Activated CD4-positive, alpha-beta T cell treated with anti-CD3 and anti-CD28 coated beads, Interleukin-2, amount 10 ng/mL, durations not matched to agents 24 days and 14 days (primary cell): ENCODE measurements around the gene COL20A1. TPM values are rescaled to one million over a fixed set of nuclear protein-coding genes. Genes with fewer than 3 reads are reported as not detected.
"Not testable (repeated sequence)": the region's sequence is repeated elsewhere in the genome, so short reads cannot be mapped to it uniquely, and the experiment has no call there.

Experiments used
- DNase-seq: peaks from one replicate; pipeline ENCODE4 v3.0.0; 2022
- H3K27ac Mint-ChIP-seq: one replicate; pipeline ENCODE4 v1.8.0; 2022; ENCODE audit warnings: mild to moderate bottlenecking, mixed read lengths
- H3K27me3 Mint-ChIP-seq: one replicate; pipeline ENCODE4 v1.8.0; 2022; ENCODE audit warnings: mixed read lengths
- H3K36me3 Mint-ChIP-seq: one replicate; pipeline ENCODE4 v1.8.0; 2022; ENCODE audit warnings: low read depth, mild to moderate bottlenecking, mixed read lengths
- H3K4me1 Mint-ChIP-seq: one replicate; pipeline ENCODE4 v1.8.0; 2021; ENCODE audit warnings: mixed read lengths
- H3K4me3 Mint-ChIP-seq: one replicate; pipeline ENCODE4 v1.8.0; 2022; ENCODE audit warnings: mild to moderate bottlenecking, moderate library complexity, mixed read lengths
- H3K9me3 Mint-ChIP-seq: one replicate; pipeline ENCODE4 v1.8.0; 2021; ENCODE audit warnings: mixed read lengths
- intact Hi-C: fragments of 100-400 bp; cut with micrococcal nuclease; formaldehyde crosslinking; loops from one replicate; pipeline ENCODE4 v1.15.1; 2023
- total RNA-seq: library from RNA; stranded (reverse); gene quantifications from 2 replicates; pipeline ENCODE4 v1.2.3, GENCODE V29; 2022

The COL20A1 gene
- total RNA-seq, 1 donor from 2014 or later = not detected

GRCh38 chr20:63296531-63297299, 3.7 kb downstream of the COL20A1 start:
- no peaks in the 10 kb centered on the region for H3K9me3 Mint-ChIP-seq
- H3K36me3 Mint-ChIP-seq = no peaks in the 10 kb centered on the region
- H3K4me3 Mint-ChIP-seq = no peak overlapping the region
- no peak for DNase-seq
- no peak overlapping the region for H3K27ac Mint-ChIP-seq
- intact Hi-C loops = no loop called here
- peaks cover 2% of the 10 kb centered on the region for H3K4me1 Mint-ChIP-seq
- peaks cover 10% of the 10 kb centered on the region for H3K27me3 Mint-ChIP-seq

DNA sequence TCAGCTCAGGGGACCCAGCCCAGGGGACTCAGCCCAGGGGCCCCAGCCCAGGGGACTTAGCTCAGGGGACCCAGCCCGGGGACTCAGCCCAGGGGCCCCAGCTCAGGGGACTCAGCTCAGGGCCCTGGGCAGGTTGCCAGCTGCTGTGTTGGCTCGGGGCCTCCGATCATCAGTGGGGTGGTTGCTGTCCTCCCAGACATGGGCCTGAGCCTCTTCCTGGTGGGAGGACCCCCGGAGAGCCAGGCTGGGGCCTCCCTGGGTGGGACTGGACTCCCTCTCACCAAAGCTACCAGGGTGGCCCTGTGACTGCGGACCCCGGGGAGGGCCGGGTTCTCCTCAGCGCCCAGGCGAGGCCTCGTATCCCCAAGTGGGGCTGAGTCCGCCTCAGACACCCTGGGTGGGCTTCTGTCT, 4.4 kb downstream of the COL20A1 start:
- H3K4me3 Mint-ChIP-seq = no peak overlapping the region
- H3K9me3 Mint-ChIP-seq = no peaks in the 10 kb centered on the region
- H3K36me3 Mint-ChIP-seq = no peaks in the 10 kb centered on the region
- peaks cover 2% of the 10 kb centered on the region for H3K4me1 Mint-ChIP-seq
- no peak overlapping the region for H3K27ac Mint-ChIP-seq
- peaks cover 10% of the 10 kb centered on the region for H3K27me3 Mint-ChIP-seq
- intact Hi-C loops = no loop called here
- DNase-seq = no peak

GRCh38 chr20:63297796-63298572, 5.0 kb downstream of the COL20A1 start:
- Mint-ChIP-seq H3K27me3 (peaks cover 13% of the 10 kb centered on the region), H3K4me3 (no peak overlapping the region), H3K9me3 (no peaks in the 10 kb centered on the region), H3K27ac (no peak overlapping the region), H3K36me3 (no peaks in the 10 kb centered on the region), H3K4me1 (peaks cover 2% of the 10 kb centered on the region)
- intact Hi-C loops = no loop called here
- no peak for DNase-seq

GRCh38 chr20:63298731-63299312, 5.8 kb downstream of the COL20A1 start:
- Mint-ChIP-seq H3K4me3 (no peak overlapping the region), H3K27ac (no peak overlapping the region), H3K27me3 (peaks cover 13% of the 10 kb centered on the region), H3K4me1 (peaks cover 2% of the 10 kb centered on the region), H3K9me3 (no peaks in the 10 kb centered on the region), H3K36me3 (no peaks in the 10 kb centered on the region)
- intact Hi-C loops = no loop called here
- no peak for DNase-seq

- Mint-ChIP-seq H3K36me3 (no peaks in the 10 kb centered on the region), H3K4me3 (no peak overlapping the region), H3K27ac (no peak overlapping the region), H3K4me1 (no peaks in the 10 kb centered on the region), H3K27me3 (peaks cover 10% of the 10 kb centered on the region), H3K9me3 (no peaks in the 10 kb centered on the region)
- intact Hi-C loops = no loop called here
- no peak for DNase-seq
These were observed 8.7 kb downstream of the COL20A1 start for GRCh38 chr20:63301671-63302070.

GRCh38 chr20:63303095-63303666, 10.2 kb downstream of the COL20A1 start:
- Mint-ChIP-seq H3K4me1 (no peaks in the 10 kb centered on the region), H3K9me3 (no peaks in the 10 kb centered on the region), H3K36me3 (no peaks in the 10 kb centered on the region), H3K27ac (no peak overlapping the region), H3K27me3 (peaks cover 10% of the 10 kb centered on the region), H3K4me3 (no peak overlapping the region)
- intact Hi-C loops = no loop called here
- no peak for DNase-seq

GRCh38 chr20:63305393-63305792, 12.4 kb downstream of the COL20A1 start:
- no peaks in the 10 kb centered on the region for H3K36me3 Mint-ChIP-seq
- H3K27ac Mint-ChIP-seq = no peak overlapping the region
- H3K4me3 Mint-ChIP-seq = no peak overlapping the region
- H3K27me3 Mint-ChIP-seq = peaks cover 5% of the 10 kb centered on the region
- H3K9me3 Mint-ChIP-seq = no peaks in the 10 kb centered on the region
- no peaks in the 10 kb centered on the region for H3K4me1 Mint-ChIP-seq
- intact Hi-C loops = loop anchor here (5.0 kb wide), 1 partner anchor 77 kb away; no protein-coding TSS in a partner anchor
- no peak for DNase-seq

GRCh38 chr20:63305933-63306672, 13.1 kb downstream of the COL20A1 start:
- not testable (repeated sequence) for H3K9me3 Mint-ChIP-seq, H3K27ac Mint-ChIP-seq, H3K4me1 Mint-ChIP-seq, DNase-seq, H3K4me3 Mint-ChIP-seq, H3K36me3 Mint-ChIP-seq, H3K27me3 Mint-ChIP-seq
- intact Hi-C loops = loop anchor here (5.0 kb wide), 1 partner anchor 76 kb away; no protein-coding TSS in a partner anchor

DNA sequence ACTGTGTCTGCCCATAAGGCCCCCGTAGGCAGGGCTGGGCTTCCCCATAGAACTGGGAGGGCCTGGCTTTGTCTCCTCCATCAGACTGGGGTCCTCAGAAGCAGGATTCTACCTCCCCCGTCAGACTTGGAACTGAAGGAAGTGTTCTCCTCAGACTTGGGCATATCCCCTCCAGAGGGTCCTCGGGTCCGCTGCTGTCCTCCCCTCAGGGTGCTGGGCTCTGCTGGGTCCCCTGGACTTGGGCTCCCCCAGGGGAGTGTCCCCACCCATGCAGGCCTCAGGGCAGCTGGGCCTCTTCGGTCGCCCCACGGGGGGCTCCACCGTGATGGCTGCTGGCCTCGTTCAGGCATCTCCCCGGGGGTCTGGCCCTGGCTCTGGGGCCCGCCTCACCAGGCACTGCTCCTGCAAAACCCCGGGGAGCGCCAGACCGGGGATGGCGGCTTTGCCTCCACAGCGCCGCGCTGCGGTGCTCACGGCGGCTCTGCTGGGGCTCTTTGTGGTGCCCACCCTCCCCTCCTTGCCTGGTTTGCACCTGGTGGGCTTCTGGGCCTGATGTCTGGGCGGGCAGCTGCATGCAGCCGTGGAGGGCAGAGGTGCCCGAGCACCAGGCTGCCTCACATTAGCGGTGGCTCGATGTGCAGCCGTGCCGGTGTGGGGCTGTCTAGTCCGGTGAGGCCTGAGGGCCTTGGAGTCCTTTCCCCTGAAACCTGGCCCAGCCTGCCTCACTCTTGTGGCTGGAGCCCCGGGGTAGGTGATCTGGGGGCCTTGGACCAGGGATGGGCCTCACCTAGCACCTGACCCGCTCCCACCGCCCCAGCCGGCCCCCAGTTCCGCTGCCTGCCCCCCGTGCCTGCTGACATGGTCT, 13.9 kb downstream of the COL20A1 start:
- no peak for DNase-seq
- no peaks in the 10 kb centered on the region for H3K4me1 Mint-ChIP-seq
- no peak overlapping the region for H3K27ac Mint-ChIP-seq
- peaks cover 3% of the 10 kb centered on the region for H3K27me3 Mint-ChIP-seq
- no peaks in the 10 kb centered on the region for H3K36me3 Mint-ChIP-seq
- no peaks in the 10 kb centered on the region for H3K9me3 Mint-ChIP-seq
- no peak overlapping the region for H3K4me3 Mint-ChIP-seq
- intact Hi-C loops = loop anchor here (5.0 kb wide), 1 partner anchor 75 kb away; no protein-coding TSS in a partner anchor

DNA sequence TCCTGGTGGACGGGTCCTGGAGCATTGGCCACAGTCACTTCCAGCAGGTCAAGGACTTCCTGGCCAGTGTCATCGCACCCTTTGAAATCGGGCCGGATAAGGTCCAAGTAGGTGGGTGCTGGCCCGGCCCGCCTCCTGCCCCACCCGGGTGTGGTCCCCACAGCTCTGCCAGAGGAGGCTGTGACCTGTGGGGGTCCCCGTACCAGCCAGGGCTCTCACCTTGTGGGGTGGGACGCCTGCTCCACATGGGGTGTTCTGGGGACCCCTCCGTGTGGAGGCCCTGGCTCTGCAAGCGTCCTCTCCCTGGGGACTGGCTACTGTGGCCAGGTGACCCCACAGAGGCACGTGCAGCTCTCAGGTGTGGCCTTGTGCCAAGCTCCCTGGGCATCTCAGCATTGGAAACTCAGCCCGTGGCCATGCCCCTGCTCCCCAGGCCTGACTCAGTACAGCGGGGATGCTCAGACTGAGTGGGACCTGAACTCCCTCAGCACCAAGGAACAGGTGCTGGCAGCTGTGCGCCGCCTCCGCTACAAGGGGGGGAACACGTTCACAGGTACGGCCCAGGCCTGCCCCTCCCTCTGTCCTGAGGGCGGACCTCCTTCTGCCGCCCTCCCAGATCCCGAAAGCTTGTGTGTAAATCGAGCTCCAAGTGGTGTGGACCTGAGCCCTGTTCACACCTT, 14.7 kb downstream of the COL20A1 start:
- Mint-ChIP-seq H3K27me3 (peaks cover 1% of the 10 kb centered on the region), H3K4me1 (no peaks in the 10 kb centered on the region), H3K27ac (no peak overlapping the region), H3K36me3 (no peaks in the 10 kb centered on the region), H3K4me3 (no peak overlapping the region), H3K9me3 (no peaks in the 10 kb centered on the region)
- intact Hi-C loops = loop anchor here (5.0 kb wide), 1 partner anchor 75 kb away; no protein-coding TSS in a partner anchor
- DNase-seq = no peak

DNA sequence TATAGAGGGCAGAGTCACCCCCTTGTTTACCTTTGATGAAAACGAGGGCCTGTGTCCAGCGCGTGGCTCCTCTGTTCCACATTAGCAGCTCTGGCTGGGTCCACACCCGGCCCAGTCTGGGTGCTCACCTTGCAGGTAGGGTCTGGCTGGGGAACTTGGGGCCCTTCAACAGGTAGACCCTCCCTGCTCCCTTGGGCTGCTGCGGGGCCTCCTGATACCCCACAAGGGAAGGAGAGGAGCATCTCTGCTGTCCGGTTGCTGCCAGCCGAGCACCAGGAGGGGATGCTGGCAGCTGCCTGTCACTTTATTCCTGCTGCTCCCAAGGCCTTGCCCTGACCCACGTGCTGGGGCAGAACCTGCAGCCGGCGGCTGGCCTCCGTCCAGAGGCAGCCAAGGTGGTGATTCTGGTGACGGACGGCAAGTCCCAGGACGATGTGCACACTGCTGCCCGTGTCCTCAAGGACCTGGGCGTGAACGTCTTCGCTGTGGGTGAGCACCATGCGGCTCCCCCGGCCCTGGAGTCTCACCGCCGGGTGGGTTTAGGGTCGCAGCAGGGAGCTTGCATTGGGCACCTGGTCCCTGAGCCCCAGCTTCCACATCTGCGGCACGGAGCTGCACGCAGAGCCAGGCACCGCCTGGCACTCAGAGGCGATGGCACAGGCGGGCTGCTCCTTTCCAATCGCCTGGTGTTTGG, 15.4 kb downstream of the COL20A1 start:
- H3K4me3 Mint-ChIP-seq = no peak overlapping the region
- no peak for DNase-seq
- no peaks in the 10 kb centered on the region for H3K36me3 Mint-ChIP-seq
- H3K4me1 Mint-ChIP-seq = no peaks in the 10 kb centered on the region
- intact Hi-C loops = loop anchor here (5.0 kb wide), 1 partner anchor 74 kb away; no protein-coding TSS in a partner anchor
- H3K27ac Mint-ChIP-seq = no peak overlapping the region
- H3K27me3 Mint-ChIP-seq = no peaks in the 10 kb centered on the region
- H3K9me3 Mint-ChIP-seq = no peaks in the 10 kb centered on the region
